ENCODE results near the gene ST8SIA5.

The ST8SIA5 gene

GRCh38 chr18:46750626-46751025 lies 6.2 kb downstream of the ST8SIA5 start:
- no peak for DNase-seq
- intact Hi-C loops (cut with DNase I), result no loop called here

- intact Hi-C loops (cut with DNase I), result no loop called here
- no peak for DNase-seq
Observed at GRCh38 chr18:46748466-46748865, 8.4 kb downstream of the ST8SIA5 start.

- no peak for DNase-seq
- intact Hi-C loops (cut with DNase I), result no loop called here
Observed at GRCh38 chr18:46740046-46740445, 16.8 kb downstream of the ST8SIA5 start.

- intact Hi-C loops (cut with DNase I), result no loop called here
- DNase-seq, result no peak
Observed at GRCh38 chr18:46738491-46738890, 18.4 kb downstream of the ST8SIA5 start.

GRCh38 chr18:46736736-46737135 lies 20.1 kb downstream of the ST8SIA5 start:
- intact Hi-C loops (cut with DNase I), result no loop called here
- DNase-seq, result peak in 1 of 10 donors; percentile 79

GRCh38 chr18:46736135-46736534 lies 20.7 kb downstream of the ST8SIA5 start:
- intact Hi-C loops (cut with DNase I), result no loop called here
- DNase-seq, result no peak

- no peak for DNase-seq
- intact Hi-C loops (cut with DNase I), result no loop called here
Observed at GRCh38 chr18:46734981-46735380, 21.9 kb downstream of the ST8SIA5 start.

- DNase-seq, result no peak
Observed at GRCh38 chr18:46733872-46734271, 23.0 kb downstream of the ST8SIA5 start.

GRCh38 chr18:46732801-46733200 lies 24.1 kb downstream of the ST8SIA5 start:
- DNase-seq, result no peak
- intact Hi-C loops (cut with DNase I), result no loop called here

More at GRCh38 chr18:46733872-46734271, 23.0 kb downstream of the ST8SIA5 start:
- intact Hi-C loops (cut with DNase I), result no loop called here

- DNase-seq, result no peak
Observed at GRCh38 chr18:46732201-46732600, 24.7 kb downstream of the ST8SIA5 start.

GRCh38 chr18:46731316-46731715 lies 25.5 kb downstream of the ST8SIA5 start:
- DNase-seq, result no peak
- intact Hi-C loops (cut with DNase I), result no loop called here

More at GRCh38 chr18:46732201-46732600, 24.7 kb downstream of the ST8SIA5 start:
- intact Hi-C loops (cut with DNase I), result no loop called here

- DNase-seq, result peak in 8 of 10 donors; percentile 32 to 91 (median 49)
- intact Hi-C loops (cut with DNase I), result no loop called here
Observed at GRCh38 chr18:46728219-46728930, 28.5 kb downstream of the ST8SIA5 start.

GRCh38 chr18:46727177-46727576 lies 29.7 kb downstream of the ST8SIA5 start:
- intact Hi-C loops (cut with DNase I), result no loop called here
- peak in 1 of 10 donors; percentile 31 for DNase-seq

- intact Hi-C loops (cut with DNase I), result no loop called here
- no peak for DNase-seq
Observed at GRCh38 chr18:46725310-46725709, 31.5 kb downstream of the ST8SIA5 start.

GRCh38 chr18:46723856-46724415 lies 32.9 kb downstream of the ST8SIA5 start:
- intact Hi-C loops (cut with DNase I), result no loop called here
- DNase-seq, result no peak

- DNase-seq, result peak in 1 of 10 donors; percentile 66
- intact Hi-C loops (cut with DNase I), result no loop called here
Observed at GRCh38 chr18:46722051-46722450, 34.8 kb downstream of the ST8SIA5 start.

GRCh38 chr18:46721331-46721730 lies 35.5 kb downstream of the ST8SIA5 start:
- DNase-seq, result peak in 1 of 10 donors; percentile 8
- intact Hi-C loops (cut with DNase I), result no loop called here

GRCh38 chr18:46720521-46720920 lies 36.3 kb downstream of the ST8SIA5 start:
- no peak for DNase-seq
- intact Hi-C loops (cut with DNase I), result no loop called here

GRCh38 chr18:46720092-46720491 lies 36.8 kb downstream of the ST8SIA5 start:
- peak in 1 of 10 donors; percentile 52 for DNase-seq
- intact Hi-C loops (cut with DNase I), result no loop called here

GRCh38 chr18:46719388-46719787 lies 37.5 kb downstream of the ST8SIA5 start:
- peak in 1 of 10 donors; percentile 69 for DNase-seq
- intact Hi-C loops (cut with DNase I), result no loop called here

- DNase-seq, result peak in 6 of 10 donors; percentile 39 to 91 (median 50)
- intact Hi-C loops (cut with DNase I), result no loop called here
Observed at GRCh38 chr18:46718501-46719341, 38.1 kb downstream of the ST8SIA5 start.

Measured in posterior cingulate gyrus (tissue), 11 donors.